Gastroesophageal sphincter (tissue), 3 donors: ENCODE results near the gene PLPP3.

Experiments
- POLR2A ChIP-seq, 2 donors: fragments of 450-650 bp; IDR thresholded peaks; one replicate each; pipeline ENCODE4 v1.6.1; 2017; ENCODE audit warnings: antibody characterized with exemption in 2 of 2, mild to moderate bottlenecking in 2 of 2, moderate library complexity in 1 of 2
- POLR2AphosphoS5 ChIP-seq: sonication (generic); formaldehyde crosslinking; IDR thresholded peaks from one replicate; pipeline ENCODE4 v1.6.1; 2017; ENCODE audit warnings: antibody characterized with exemption
- TF ChIP-seq, protein P1 (sequence below), 4 experiments: fragments of 200-600 bp in 2 of 4; fragments of 450-650 bp in 2 of 4; sonication (generic) in 1 of 4; IDR thresholded peaks; one replicate each; pipeline ENCODE4 v1.5.1; 2017 to 2019; ENCODE audit warnings: antibody characterized with exemption in 4 of 4, mild to moderate bottlenecking in 2 of 4, moderate library complexity in 2 of 4

DNA sequence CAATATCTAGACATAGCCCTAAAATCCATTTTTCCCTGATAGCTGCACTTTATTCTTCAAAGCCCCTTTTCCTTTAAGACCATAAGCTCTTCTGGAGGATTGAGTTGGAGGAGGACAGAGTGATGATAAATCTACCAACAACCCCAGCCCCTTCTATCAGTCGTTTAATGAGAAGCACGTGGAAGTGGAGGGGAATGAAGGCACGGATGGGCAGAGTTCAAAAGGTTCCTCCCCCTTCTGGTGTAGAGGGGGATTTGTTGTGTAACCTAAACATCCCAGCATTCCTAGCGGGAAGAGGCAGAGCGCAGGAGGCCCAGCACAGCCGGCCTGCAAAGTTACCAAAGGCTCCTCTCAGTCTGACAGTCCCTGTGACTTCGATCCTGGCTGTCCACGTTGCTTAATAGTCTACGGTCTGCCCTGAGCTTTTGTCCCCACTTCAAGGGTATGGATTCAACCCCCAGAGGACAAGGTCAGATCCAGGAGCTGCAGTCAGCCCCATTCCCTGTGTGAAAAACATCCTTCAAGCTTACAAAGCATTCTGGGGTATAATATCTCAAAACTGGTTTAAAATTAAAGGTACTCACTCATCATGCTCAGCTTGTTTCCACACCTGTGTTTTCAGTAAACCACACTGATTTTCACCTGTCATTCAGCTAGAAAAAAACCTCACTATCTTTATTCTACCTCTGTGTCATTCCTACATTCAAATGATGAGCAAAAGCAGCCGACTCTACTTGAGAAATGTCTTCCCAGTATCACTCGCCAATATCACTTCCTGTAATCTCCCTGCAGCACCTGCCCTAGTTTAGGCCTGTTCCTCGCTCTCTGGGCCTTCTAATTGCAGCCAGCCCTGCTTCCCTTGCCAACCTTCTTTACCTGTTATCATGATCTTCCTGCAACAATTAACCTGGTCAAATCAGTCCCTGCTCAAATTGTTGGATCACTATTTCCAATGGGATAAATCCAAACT lies 117.9 kb downstream of the PLPP3 start:
- TF ChIP-seq, protein P1, sequence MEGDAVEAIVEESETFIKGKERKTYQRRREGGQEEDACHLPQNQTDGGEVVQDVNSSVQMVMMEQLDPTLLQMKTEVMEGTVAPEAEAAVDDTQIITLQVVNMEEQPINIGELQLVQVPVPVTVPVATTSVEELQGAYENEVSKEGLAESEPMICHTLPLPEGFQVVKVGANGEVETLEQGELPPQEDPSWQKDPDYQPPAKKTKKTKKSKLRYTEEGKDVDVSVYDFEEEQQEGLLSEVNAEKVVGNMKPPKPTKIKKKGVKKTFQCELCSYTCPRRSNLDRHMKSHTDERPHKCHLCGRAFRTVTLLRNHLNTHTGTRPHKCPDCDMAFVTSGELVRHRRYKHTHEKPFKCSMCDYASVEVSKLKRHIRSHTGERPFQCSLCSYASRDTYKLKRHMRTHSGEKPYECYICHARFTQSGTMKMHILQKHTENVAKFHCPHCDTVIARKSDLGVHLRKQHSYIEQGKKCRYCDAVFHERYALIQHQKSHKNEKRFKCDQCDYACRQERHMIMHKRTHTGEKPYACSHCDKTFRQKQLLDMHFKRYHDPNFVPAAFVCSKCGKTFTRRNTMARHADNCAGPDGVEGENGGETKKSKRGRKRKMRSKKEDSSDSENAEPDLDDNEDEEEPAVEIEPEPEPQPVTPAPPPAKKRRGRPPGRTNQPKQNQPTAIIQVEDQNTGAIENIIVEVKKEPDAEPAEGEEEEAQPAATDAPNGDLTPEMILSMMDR (IDR thresholded peaks at IDR 0.05), result no peak
- no peak for TF ChIP-seq POLR2A (IDR thresholded peaks at IDR 0.05)
- no peak for TF ChIP-seq POLR2AphosphoS5
